HG03457 (cell line): ENCODE data around the gene STRN3.
A peak's percentile ranks its signal among the peaks of the same experiment; 100 is the strongest.
"Not testable (repeated sequence)": the region's sequence is repeated elsewhere in the genome, so short reads cannot be mapped to it uniquely, and the experiment has no call there.

Source experiments
- ATAC-seq: cut with Tn5 transposase; IDR thresholded peaks from one replicate; pipeline ENCODE4 v1.9.1; 2021; ENCODE audit warnings: moderate number of reproducible peaks; ENCODE audit not compliant: unreplicated experiment

STRN3 gene

GRCh38 chr14:31026077-31026449 is at the start of gene STRN3:
Gene STRN3, minus strand, starts transcription at chr14:31026379. Its CDS starts 194 bp downstream, at chr14:31026185.
- ATAC-seq: peak; percentile 14

GRCh38 chr14:31075144-31075543 is 49.0 kb upstream of the STRN3 start:
- no peak for ATAC-seq

- ATAC-seq: no peak
Observed at GRCh38 chr14:31071151-31071550, 45.0 kb upstream of the STRN3 start.

- no peak for ATAC-seq
Observed at GRCh38 chr14:31070431-31070830, 44.3 kb upstream of the STRN3 start.

GRCh38 chr14:31069343-31069742 is 43.2 kb upstream of the STRN3 start:
- ATAC-seq: no peak

GRCh38 chr14:31068235-31068634 is 42.1 kb upstream of the STRN3 start:
- ATAC-seq: no peak

- ATAC-seq: not testable (repeated sequence)
Observed at GRCh38 chr14:31062908-31063307, 36.7 kb upstream of the STRN3 start.

GRCh38 chr14:31060253-31060875 is 34.2 kb upstream of the STRN3 start:
- no peak for ATAC-seq

GRCh38 chr14:31059152-31059924 is 33.2 kb upstream of the STRN3 start:
- no peak for ATAC-seq

- ATAC-seq: no peak
Observed at GRCh38 chr14:31057701-31058364, 31.7 kb upstream of the STRN3 start.

- ATAC-seq: no peak
Observed at GRCh38 chr14:31057035-31057434, 30.9 kb upstream of the STRN3 start.

GRCh38 chr14:31052905-31053586 is 26.9 kb upstream of the STRN3 start:
- not testable (repeated sequence) for ATAC-seq

GRCh38 chr14:31051511-31051910 is 25.3 kb upstream of the STRN3 start:
- no peak for ATAC-seq

GRCh38 chr14:31051023-31051422 is 24.8 kb upstream of the STRN3 start:
- ATAC-seq: no peak

- no peak for ATAC-seq
Observed at GRCh38 chr14:31047503-31047902, 21.3 kb upstream of the STRN3 start.

- no peak for ATAC-seq
Observed at GRCh38 chr14:31045501-31046080, 19.4 kb upstream of the STRN3 start.

GRCh38 chr14:31043379-31043778 is 17.2 kb upstream of the STRN3 start:
- no peak for ATAC-seq

GRCh38 chr14:31042893-31043292 is 16.7 kb upstream of the STRN3 start:
- ATAC-seq: not testable (repeated sequence)

- ATAC-seq: no peak
Observed at GRCh38 chr14:31042300-31042699, 16.1 kb upstream of the STRN3 start.

- no peak for ATAC-seq
Observed at GRCh38 chr14:31038521-31039166, 12.5 kb upstream of the STRN3 start.
